SJCRH30 (cell line): ENCODE data around the gene OLA1. TPM values are rescaled to one million over a fixed set of nuclear protein-coding genes. Genes with fewer than 3 reads are reported as not detected.
A peak's percentile ranks its signal among the peaks of the same experiment; 100 is the strongest.

ENCODE experiments used
- DNase-seq, 2 experiments: peaks; one replicate each; pipeline ENCODE4 v3.0.0-alpha.2; 2015 to 2020
- H3K27ac ChIP-seq: fragments of 250-450 bp; sonication (Bioruptor Pico); 2 replicates; pipeline ENCODE4 v1.5.1; 2020; ENCODE audit warnings: mild to moderate bottlenecking, moderate library complexity
- H3K27me3 ChIP-seq: fragments of 250-450 bp; sonication (Bioruptor Pico); 2 replicates; pipeline ENCODE4 v1.5.1; 2020; ENCODE audit warnings: mild to moderate bottlenecking, moderate library complexity
- H3K36me3 ChIP-seq: fragments of 250-450 bp; sonication (Bioruptor Pico); 2 replicates; pipeline ENCODE4 v1.5.1; 2020; ENCODE audit warnings: mild to moderate bottlenecking, moderate library complexity
- H3K4me1 ChIP-seq: fragments of 250-450 bp; sonication (Bioruptor Pico); 2 replicates; pipeline ENCODE4 v1.5.1; 2020; ENCODE audit warnings: mild to moderate bottlenecking, moderate library complexity
- H3K4me3 ChIP-seq: fragments of 250-450 bp; sonication (Bioruptor Pico); 2 replicates; pipeline ENCODE4 v1.5.1; 2020; ENCODE audit warnings: mild to moderate bottlenecking, moderate library complexity
- H3K9me3 ChIP-seq: fragments of 250-450 bp; sonication (Bioruptor Pico); replicated peaks from 2 replicates; pipeline ENCODE4 v1.5.1; 2020; ENCODE audit warnings: mild to moderate bottlenecking, moderate library complexity
- total RNA-seq: library from RNA; depleted of rRNA; stranded (reverse); fragments of >200 nt; shearing (Covaris generic); gene quantifications from 2 replicates; pipeline ENCODE4 v1.2.3, GENCODE V29; 2014; rRNA removed

Gene OLA1
- total RNA-seq, 1 experiment from 2014 or later: 231 TPM

- peak overlapping the region; percentile 45 for H3K4me3 ChIP-seq
- H3K4me1 ChIP-seq: peaks cover 16% of the 10 kb centered on the region
- H3K36me3 ChIP-seq: no peaks in the 10 kb centered on the region
- peak overlapping the region; percentile 37 for H3K27ac ChIP-seq
- DNase-seq: peak; percentile 65 to 82
- no peaks in the 10 kb centered on the region for H3K27me3 ChIP-seq
- H3K9me3 ChIP-seq: no peaks in the 10 kb centered on the region
Measured at GRCh38 chr2:174024524-174025270, 223.6 kb downstream of the OLA1 start.

- H3K9me3 ChIP-seq: no peaks in the 10 kb centered on the region
- H3K27me3 ChIP-seq: no peaks in the 10 kb centered on the region
- peak; percentile 79 to 84 for DNase-seq
- peak overlapping the region; percentile 45 for H3K4me3 ChIP-seq
- H3K4me1 ChIP-seq: peaks cover 16% of the 10 kb centered on the region
- peak overlapping the region; percentile 37 for H3K27ac ChIP-seq
- H3K36me3 ChIP-seq: no peaks in the 10 kb centered on the region
Measured at GRCh38 chr2:174023591-174024523, 224.5 kb downstream of the OLA1 start.

Other genes starting within 250 kb of the OLA1 start
- 4.1 TPM in 2 replicates for gene SP9, start 86.4 kb upstream of the OLA1 start, total RNA-seq
- 14.4 and 15.2 TPM in 2 replicates for gene SCRN3, start 147.2 kb upstream of the OLA1 start, total RNA-seq
- gene GPR155, start 238.5 kb upstream of the OLA1 start, total RNA-seq: 13.5 and 14.1 TPM in 2 replicates